Fibroblast of pulmonary artery (primary cell): ENCODE measurements around the gene LYPLA2.

ENCODE experiments used
- DNase-seq: peaks from one replicate; pipeline ENCODE4 v3.0.0-alpha.2; 2010; ENCODE audit warnings: low read depth
- H3K4me3 ChIP-seq: replicated peaks from 2 replicates; pipeline ENCODE4 v1.5.1; 2011; ENCODE audit warnings: low read depth, mild to moderate bottlenecking, control low read depth, low read length, moderate library complexity
- CTCF ChIP-seq: IDR thresholded peaks from 2 replicates; pipeline ENCODE4 v1.5.1; 2011; ENCODE audit warnings: mild to moderate bottlenecking, control low read depth, low read length, inconsistent platforms; ENCODE audit errors: missing control alignments

Gene LYPLA2

DNA sequence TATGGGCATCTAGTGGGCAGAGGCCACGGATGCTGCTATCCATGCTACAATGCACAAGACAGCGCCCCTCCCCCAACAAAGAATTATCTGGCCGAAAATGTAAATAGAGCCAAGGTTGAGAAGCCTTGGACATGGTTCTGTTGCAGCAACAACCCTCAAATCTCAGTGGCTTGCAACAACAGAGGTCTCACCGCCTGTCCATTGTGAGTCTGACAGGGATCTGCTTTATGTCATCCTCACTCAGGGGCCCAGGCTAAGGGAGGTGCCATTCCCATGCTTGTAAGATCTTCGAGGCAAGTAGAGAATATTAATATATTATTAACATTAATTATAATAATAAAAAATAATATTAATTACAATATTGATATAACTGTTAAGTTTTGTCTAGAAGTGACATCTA lies 22.2 kb upstream of the LYPLA2 start:
- no peak for DNase-seq
- no peak overlapping the region for H3K4me3 ChIP-seq
- TF ChIP-seq CTCF, result no peak

DNA sequence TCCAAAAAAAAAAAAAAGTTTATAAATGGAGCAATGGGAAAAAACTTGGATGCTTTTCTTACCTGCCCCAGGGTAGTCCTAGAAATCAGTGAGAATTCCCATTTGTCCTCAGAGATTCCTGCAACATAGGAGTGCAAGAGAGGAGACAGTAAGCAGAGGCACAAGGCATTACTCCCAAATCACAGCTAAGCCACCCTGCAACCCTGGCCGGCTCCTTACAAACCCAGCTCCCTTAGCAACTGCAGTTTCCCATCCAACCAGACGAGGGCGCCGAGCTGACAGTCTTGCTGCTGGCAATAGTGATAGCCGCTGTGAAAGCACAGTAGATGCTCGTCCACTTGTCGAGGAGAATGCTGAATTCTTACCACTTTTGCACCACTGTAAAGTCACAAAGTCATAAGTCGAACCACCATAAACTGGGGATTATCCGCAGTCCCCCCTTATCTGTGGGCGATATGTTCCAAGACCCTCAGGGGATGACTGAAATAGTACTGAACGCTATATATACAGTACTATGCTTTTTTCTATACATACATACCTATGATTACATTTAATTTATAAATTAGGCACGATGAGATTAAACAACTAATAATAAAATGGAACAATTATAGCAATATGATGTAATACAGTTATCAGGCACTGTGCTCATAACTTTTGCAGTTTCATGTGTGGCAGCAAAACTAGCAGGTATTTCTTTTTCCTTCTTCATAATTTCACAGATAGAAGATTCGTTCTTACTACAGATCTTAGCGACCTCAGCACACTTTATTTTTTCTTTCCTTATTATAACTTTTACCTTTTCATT lies 18.7 kb upstream of the LYPLA2 start:
- no peak overlapping the region for H3K4me3 ChIP-seq
- TF ChIP-seq CTCF, result peak; percentile 99
- DNase-seq, result peak; percentile 88

GRCh38 chr1:23772854-23773242 lies 18.1 kb upstream of the LYPLA2 start:
- H3K4me3 ChIP-seq, result no peak overlapping the region
- no peak for TF ChIP-seq CTCF
- DNase-seq, result no peak

GRCh38 chr1:23774174-23774880 lies 16.6 kb upstream of the LYPLA2 start:
- no peak overlapping the region for H3K4me3 ChIP-seq
- no peak for TF ChIP-seq CTCF
- DNase-seq, result no peak

GRCh38 chr1:23776217-23776616 lies 14.7 kb upstream of the LYPLA2 start:
- no peak for TF ChIP-seq CTCF
- no peak overlapping the region for H3K4me3 ChIP-seq
- no peak for DNase-seq

DNA sequence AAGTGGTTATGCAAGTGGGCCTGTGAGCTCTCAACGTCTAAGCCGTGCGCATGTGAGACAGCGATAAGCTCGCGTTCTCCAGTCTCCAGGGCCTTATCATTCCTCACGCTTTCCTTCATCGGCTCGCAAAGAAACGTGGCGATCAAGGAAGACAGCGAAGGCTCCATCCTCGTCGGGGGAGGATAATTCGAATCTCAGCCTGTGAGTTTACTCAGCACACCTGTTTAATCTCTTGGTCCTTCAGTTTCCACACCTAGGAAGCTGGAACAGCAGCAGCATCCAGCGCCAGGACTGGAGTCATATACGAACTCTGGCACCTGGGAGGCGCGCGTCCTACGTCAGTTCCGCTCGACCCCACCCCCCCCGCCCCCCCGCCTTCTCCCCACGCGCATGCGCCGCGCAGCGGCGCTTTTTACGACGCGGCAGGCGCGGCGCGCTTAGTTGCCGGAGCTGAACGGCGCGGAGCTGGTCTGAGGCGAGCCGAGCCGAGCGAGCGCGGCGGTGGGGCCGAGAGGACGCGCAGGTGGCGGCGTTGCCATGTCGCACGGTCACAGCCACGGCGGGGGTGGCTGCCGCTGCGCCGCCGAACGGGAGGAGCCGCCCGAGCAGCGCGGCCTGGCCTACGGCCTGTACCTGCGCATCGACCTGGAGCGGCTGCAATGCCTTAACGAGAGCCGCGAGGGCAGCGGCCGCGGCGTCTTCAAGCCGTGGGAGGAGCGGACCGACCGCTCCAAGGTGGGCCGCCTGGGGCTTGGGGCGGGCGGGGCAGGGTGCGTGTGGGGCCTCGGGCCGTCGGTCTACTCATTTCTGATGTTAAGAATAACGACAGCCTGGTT lies 12.7 kb upstream of the LYPLA2 start, which contains the start of gene PITHD1:
Gene PITHD1 (plus strand): TSS at position 440 of the 836 bp plus-strand sequence. CDS start 98 bp downstream, at position 538.
- DNase-seq, result peak; percentile 84
- no peak for TF ChIP-seq CTCF

More for the DNA sequence above, 12.7 kb upstream of the LYPLA2 start, which contains the start of gene PITHD1:
- peak within 1 kb of the TSS; percentile 86 for H3K4me3 ChIP-seq
